ENCODE data around the gene TTLL5.

Gene TTLL5

DNA sequence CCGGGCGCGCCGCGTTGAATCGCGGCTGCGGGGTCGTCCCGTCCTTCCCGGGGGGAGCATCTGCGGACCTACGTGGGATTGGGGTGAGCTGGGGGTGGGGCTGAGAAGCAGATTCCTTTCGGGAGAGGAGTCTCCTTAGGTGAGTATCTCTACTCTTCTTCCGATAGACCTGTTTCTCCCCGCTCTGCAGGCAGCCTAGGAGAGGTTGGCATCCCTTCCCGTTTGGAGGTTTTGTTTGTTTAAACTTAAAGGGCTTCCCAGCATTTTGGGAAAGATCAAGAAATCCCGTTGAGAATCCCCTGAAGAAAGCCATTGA is 411 bp downstream of the TTLL5 start:
- TF ChIP-seq, protein P1, sequence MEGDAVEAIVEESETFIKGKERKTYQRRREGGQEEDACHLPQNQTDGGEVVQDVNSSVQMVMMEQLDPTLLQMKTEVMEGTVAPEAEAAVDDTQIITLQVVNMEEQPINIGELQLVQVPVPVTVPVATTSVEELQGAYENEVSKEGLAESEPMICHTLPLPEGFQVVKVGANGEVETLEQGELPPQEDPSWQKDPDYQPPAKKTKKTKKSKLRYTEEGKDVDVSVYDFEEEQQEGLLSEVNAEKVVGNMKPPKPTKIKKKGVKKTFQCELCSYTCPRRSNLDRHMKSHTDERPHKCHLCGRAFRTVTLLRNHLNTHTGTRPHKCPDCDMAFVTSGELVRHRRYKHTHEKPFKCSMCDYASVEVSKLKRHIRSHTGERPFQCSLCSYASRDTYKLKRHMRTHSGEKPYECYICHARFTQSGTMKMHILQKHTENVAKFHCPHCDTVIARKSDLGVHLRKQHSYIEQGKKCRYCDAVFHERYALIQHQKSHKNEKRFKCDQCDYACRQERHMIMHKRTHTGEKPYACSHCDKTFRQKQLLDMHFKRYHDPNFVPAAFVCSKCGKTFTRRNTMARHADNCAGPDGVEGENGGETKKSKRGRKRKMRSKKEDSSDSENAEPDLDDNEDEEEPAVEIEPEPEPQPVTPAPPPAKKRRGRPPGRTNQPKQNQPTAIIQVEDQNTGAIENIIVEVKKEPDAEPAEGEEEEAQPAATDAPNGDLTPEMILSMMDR (conservative IDR thresholded peaks at IDR 0.05; ENCODE audit: low read depth) = no peak
- CTCF ChIA-PET = interaction anchor here (0.6 to 1.6 kb wide), 5 partner anchors 81 to 1338 kb away, joined by 3 to 6 read pairs (median 3); no protein-coding TSS in a partner anchor
- no peak for DNase-seq (ENCODE audit: low spot score)
- H3K27ac ChIP-seq = peak overlapping the region; percentile 97
- POLR2A ChIA-PET (ENCODE audit: low non-redundant PET) = interaction anchor here (0.6 kb wide), 1 partner anchor 1701 kb away, joined by 3 read pairs; no protein-coding TSS in a partner anchor

GRCh38 chr14:75662966-75663365 is 1.9 kb downstream of the TTLL5 start:
- TF ChIP-seq, protein P1 (conservative IDR thresholded peaks at IDR 0.05; ENCODE audit: low read depth) = no peak
- ChIA-PET POLR2A (ENCODE audit: low non-redundant PET) (no interaction called here), CTCF (interaction anchor here (1.8 kb wide), 1 partner anchor 9 kb away, joined by 7 read pairs; no protein-coding TSS in a partner anchor)
- H3K27ac ChIP-seq = no peak overlapping the region
- no peak for DNase-seq (ENCODE audit: low spot score)

GRCh38 chr14:75667099-75667765 is 6.2 kb downstream of the TTLL5 start:
- POLR2A ChIA-PET (ENCODE audit: low non-redundant PET) = no interaction called here
- no peak overlapping the region for H3K27ac ChIP-seq
- CTCF ChIA-PET = interaction anchor here (0.7 to 0.9 kb wide), 2 partner anchors 13 to 42 kb away, joined by 3 to 4 read pairs; no protein-coding TSS in a partner anchor
- TF ChIP-seq, protein P1 (conservative IDR thresholded peaks at IDR 0.05; ENCODE audit: low read depth) = no peak
- no peak for DNase-seq (ENCODE audit: low spot score)

DNA sequence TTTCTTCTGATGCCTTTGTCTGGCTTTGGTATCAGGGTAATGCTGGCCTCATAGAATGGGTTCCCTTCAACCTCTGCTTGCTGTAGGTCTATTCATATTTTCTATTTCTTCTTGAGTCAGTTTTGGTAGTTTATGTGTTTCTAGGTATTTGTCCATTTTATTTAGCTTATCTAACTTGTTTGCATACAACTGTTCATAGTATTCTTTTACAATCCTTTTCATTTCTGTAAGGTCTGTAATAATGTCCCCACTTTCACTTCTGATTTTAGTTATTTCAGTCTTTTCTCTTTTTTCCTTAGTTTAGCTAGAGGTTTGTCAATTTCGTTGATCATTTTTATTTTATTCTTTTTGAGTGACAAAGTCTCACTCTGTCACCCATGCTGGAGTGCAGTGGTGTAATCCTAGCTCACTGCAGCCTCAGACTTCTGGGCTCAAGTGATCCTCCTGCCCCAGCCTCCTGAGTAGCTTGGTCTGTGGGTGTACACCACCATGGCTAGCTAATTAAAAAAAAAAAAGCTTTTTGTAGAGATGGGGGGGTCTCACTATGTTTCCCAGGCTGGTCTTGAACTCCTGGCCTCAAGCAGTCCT is 11.7 kb downstream of the TTLL5 start:
- TF ChIP-seq, protein P1 (conservative IDR thresholded peaks at IDR 0.05; ENCODE audit: low read depth) = no peak
- no peak for DNase-seq (ENCODE audit: low spot score)
- H3K27ac ChIP-seq = no peak overlapping the region
- ChIA-PET CTCF (interaction anchor here (0.7 kb wide), 1 partner anchor 595 kb away, joined by 3 read pairs; no protein-coding TSS in a partner anchor), POLR2A (ENCODE audit: low non-redundant PET) (no interaction called here)

GRCh38 chr14:75673345-75674035 is 12.4 kb downstream of the TTLL5 start:
- DNase-seq (ENCODE audit: low spot score) = no peak
- H3K27ac ChIP-seq = no peak overlapping the region
- POLR2A ChIA-PET (ENCODE audit: low non-redundant PET) = no interaction called here
- TF ChIP-seq, protein P1 (conservative IDR thresholded peaks at IDR 0.05; ENCODE audit: low read depth) = no peak
- CTCF ChIA-PET = no interaction called here

DNA sequence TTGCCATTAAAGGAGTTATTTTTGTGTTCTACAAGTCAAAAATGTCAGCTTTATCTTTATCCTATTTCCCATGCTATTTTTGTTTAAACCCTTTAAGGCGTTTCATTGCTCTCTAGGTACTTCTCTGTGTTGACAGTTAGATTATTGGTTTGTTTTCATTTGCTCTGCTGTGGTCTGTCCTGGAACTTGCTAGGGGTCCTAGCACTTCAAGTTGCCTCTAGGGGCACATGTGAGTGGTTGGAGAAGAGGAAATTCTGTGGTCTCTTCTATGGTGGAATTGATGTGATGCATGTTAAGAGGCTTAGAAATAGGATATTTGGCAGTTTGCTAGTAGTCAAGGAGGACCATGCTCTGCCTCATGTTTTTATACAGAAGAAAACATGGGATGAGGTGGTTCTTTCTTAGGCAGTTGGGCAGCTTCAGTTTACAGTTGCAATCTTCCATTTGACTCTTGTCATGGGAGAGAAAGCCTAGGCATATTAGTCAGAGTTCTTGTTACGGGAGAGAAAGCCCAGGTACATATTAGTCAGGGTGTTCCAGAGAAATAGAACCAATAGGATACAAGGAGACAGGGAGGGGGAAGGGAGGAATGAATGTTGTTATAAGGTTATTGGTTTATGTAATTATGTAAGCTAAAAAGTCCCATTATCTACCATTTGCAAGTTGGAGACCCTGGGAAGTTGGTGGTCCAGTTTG is 14.4 kb downstream of the TTLL5 start:
- CTCF ChIA-PET = interaction anchor here (0.5 to 0.8 kb wide), 3 partner anchors 13 to 495 kb away, joined by 3 to 4 read pairs (median 3); no protein-coding TSS in a partner anchor
- POLR2A ChIA-PET (ENCODE audit: low non-redundant PET) = no interaction called here
- TF ChIP-seq, protein P1 (conservative IDR thresholded peaks at IDR 0.05; ENCODE audit: low read depth) = no peak
- DNase-seq (ENCODE audit: low spot score) = peak; percentile 48
- no peak overlapping the region for H3K27ac ChIP-seq
